Fibroblast of villous mesenchyme (primary cell): Measurements from ENCODE around the gene PCSK6. TPM values are rescaled to one million over a fixed set of nuclear protein-coding genes. Genes with fewer than 3 reads are reported as not detected.

ENCODE experiments used
- DNase-seq: peaks from one replicate; pipeline ENCODE4 v3.0.0-alpha.2; 2010; ENCODE audit warnings: low read depth
- H3K4me3 ChIP-seq: 2 replicates; pipeline ENCODE4 v1.5.1; 2011; ENCODE audit warnings: low read depth, mild to moderate bottlenecking, low read length
- total RNA-seq: library from RNA; depleted of rRNA; stranded (reverse); fragments of >200 nt; gene quantifications from 2 replicates; pipeline ENCODE4 v1.2.3, GENCODE V29; 2012
- TF ChIP-seq, protein P1 (sequence below): IDR thresholded peaks from 2 replicates; pipeline ENCODE4 v1.5.1; 2012; ENCODE audit warnings: low read depth, mild to moderate bottlenecking, low read length; ENCODE audit not compliant: insufficient read depth

PCSK6 gene
- total RNA-seq, 1 donor = 10.4 TPM

DNA sequence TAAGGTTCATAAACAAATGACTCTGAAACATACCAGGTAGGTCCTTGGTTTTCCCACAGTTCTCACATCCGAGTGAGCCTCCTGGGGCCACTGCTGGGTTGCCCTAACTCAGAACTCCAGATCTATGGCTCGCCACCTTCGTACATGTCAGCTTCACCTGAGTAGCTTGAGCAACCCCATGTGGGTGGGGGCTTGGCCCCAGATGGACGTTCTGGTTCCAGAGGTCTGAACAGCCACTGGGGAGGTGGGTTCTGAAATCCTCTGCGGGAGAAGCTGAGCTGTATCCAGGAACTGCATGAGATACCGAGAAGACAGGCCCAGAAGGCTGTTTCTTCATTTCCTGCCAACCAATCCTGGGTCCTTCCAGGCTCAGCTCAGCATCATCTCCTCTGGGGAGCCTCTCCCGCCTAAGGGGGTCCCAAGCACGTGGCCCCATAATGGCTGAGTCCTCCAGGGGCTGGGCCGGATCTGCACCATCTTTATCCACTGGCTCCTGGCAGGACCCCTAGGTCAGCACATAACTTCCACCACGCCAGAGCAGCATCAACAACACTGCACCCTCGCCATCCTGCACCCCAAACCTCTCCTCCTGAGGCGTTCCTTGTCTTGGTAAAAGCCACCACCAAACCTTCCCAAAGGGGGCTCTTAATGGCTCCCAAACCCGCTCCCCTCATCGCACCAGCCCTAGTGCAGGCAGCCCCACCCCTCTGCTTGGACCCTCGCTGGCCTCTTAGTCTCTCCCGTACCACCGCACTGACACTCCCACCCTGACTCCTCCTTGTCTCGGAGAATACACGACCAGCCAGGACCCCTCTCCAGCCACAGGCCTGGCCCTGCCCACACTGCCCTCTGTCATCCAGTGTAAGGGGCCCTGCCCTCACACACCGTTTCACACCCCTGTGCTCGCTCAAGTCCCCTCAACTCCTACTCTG, 39.8 kb downstream of the PCSK6 start:
- DNase-seq = no peak
- TF ChIP-seq, protein P1, sequence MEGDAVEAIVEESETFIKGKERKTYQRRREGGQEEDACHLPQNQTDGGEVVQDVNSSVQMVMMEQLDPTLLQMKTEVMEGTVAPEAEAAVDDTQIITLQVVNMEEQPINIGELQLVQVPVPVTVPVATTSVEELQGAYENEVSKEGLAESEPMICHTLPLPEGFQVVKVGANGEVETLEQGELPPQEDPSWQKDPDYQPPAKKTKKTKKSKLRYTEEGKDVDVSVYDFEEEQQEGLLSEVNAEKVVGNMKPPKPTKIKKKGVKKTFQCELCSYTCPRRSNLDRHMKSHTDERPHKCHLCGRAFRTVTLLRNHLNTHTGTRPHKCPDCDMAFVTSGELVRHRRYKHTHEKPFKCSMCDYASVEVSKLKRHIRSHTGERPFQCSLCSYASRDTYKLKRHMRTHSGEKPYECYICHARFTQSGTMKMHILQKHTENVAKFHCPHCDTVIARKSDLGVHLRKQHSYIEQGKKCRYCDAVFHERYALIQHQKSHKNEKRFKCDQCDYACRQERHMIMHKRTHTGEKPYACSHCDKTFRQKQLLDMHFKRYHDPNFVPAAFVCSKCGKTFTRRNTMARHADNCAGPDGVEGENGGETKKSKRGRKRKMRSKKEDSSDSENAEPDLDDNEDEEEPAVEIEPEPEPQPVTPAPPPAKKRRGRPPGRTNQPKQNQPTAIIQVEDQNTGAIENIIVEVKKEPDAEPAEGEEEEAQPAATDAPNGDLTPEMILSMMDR = no peak
- H3K4me3 ChIP-seq = no peak overlapping the region

DNA sequence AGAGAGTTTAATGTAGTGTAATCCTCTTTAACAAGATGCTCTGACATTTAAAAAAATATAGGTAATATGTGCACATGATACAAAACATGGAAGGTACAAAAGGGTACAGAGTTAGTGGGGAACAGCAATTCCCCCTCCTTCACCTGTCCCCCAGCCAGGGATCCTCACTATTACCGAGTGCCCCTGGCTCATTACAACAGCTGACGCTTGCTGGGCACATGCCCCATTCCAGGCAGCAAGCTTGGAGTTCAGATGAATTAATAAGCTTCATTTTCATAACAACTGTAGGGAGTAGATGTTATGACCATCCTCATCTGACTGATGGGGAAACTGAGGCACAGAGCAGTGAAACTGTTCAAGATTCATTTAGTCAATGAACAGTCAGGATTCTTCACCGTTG, 41.2 kb downstream of the PCSK6 start:
- H3K4me3 ChIP-seq = no peak overlapping the region
- no peak for DNase-seq
- TF ChIP-seq, protein P1 = no peak

DNA sequence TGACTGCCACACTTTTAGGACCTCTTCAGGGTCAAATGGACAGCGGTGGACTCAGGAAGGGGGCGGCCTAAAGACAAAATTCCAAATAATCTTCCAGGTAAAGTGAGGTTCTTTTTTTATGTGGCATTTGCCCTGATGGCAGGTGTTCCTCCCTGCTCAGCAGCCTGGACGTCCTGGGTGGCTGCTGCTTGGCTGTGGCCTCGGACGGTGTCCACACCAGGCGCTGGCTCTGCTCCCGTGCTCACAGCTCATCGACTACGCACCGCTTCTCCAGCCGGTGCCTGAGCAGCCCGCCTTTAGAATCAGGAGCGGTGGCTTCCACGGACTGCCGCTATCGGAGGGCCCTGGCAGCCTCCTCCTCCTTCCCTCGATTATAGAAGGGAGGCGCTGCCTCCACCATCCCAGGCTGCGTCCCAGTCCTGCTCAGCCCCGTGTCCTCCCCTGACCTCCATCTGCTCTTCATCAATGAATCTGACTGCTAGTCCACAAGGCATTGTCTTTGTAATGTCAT, 41.9 kb downstream of the PCSK6 start:
- TF ChIP-seq, protein P1 = no peak
- DNase-seq = no peak
- no peak overlapping the region for H3K4me3 ChIP-seq

DNA sequence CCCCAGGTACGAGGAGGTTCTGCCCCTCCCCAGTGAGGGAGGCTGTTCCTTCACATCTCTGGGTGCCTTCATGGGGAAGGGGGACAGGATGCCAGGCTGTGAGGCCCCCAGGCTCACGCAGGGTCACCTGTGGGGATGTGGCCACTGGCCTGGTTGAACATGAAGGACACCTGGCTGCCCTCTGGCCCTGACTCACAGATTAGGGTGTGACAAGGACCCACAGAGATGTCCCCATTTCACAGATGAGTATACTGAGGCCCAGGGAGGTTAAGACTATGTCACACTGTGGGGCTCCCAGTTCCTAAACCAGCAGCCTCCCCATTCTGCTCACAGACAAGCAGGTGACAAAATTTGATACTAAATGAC, 42.4 kb downstream of the PCSK6 start:
- H3K4me3 ChIP-seq = no peak overlapping the region
- no peak for DNase-seq
- TF ChIP-seq, protein P1 = no peak

DNA sequence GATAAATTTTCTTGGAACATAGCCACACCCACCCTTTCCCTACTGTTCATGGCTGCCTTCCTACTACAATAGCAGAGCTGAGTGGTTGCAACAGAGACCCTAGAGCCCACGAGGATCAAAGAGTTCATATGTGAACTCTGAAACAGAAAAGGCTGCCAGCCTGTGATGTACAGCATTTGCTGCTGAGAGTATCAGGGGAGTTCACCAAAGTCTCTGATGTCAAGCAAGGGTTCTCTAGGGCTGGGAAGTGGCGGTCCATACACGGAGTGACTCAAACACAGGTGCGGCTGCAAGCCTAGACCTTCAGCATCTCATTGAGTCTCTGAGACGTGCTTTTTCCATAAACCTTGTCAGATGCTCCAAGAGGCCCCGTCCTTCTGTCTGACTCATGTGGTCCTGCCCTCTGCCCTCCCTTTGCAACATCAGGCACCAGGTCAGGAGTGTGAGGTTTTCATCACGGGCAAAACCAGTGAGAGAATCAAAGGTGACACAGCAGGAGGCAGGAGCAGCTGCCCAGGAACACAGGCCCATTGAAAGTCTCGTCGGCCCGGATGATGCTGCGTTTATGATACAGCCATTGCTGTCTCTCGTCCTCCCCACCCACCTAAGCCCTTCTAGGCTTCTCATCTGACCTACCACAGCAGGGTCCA, 42.9 kb downstream of the PCSK6 start:
- peak; percentile 65 for DNase-seq
- no peak overlapping the region for H3K4me3 ChIP-seq
- TF ChIP-seq, protein P1 = no peak

DNA sequence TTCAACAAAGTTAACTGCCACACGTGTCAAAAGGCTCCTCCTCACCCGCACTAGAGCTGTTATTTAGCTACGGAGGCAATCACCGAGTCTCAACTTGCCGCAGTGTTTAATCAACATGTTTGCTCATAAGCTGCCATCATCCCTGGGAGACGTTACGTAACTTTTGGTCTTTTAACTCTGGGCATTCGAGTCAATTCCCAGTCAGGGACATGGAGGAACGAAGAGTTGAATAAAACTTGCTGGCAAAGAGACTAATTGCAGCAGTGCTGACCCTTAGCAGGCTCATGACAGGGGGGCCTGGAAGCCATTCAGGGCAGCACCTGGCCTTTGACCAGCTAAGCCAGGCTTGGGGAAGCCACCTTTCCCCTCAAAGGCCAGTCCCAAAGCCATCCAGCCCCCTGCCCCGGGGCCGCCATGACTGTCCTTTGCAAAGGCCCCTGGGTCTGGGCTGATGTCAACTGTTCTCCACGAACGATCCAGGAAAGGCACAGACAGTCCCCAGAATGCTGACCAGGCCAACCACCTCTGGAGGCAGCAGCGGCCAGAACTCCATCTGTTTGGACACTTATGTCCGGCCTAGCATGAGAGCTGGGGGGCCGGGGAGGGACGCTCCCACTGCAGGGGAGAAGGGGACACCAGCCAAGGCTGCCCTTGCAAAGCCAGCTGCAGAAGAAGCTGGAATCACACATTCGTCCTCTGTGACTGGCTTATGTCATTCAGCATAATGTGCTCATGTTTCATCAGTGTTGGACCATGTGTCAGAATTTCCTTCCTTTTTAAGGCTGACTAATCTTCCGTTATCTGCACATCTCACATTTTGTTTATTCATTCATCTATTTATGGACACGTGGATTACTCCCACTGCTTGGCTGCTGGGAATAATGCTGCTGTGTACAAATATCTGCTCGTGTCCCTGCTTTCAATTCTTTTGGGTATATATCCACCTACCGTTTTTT, 43.7 kb downstream of the PCSK6 start:
- DNase-seq = peak; percentile 82
- no peak overlapping the region for H3K4me3 ChIP-seq

More for the DNA sequence above, 43.7 kb downstream of the PCSK6 start:
- TF ChIP-seq, protein P1 = no peak
